NB4 (cell line): ENCODE data around the gene BPIFA2.

Source experiments
- DNase-seq: peaks from one replicate; pipeline ENCODE4 v3.0.0; 2010; ENCODE audit warnings: low read depth
- H3K4me3 ChIP-seq: one replicate; pipeline ENCODE4 v1.5.1; 2011; ENCODE audit warnings: mild to moderate bottlenecking, low read depth, low read length, moderate library complexity
- CTCF ChIP-seq: IDR thresholded peaks from one replicate; pipeline ENCODE4 v1.5.1; 2012; ENCODE audit warnings: low read depth, low read length
- MAX ChIP-seq: IDR thresholded peaks from 2 replicates; pipeline ENCODE4 v1.6.1; 2011; ENCODE audit warnings: low read depth, low read length
- MYC ChIP-seq: IDR thresholded peaks from 2 replicates; pipeline ENCODE4 v1.6.1; 2011; ENCODE audit warnings: low read depth, low read length
- POLR2A ChIP-seq: IDR thresholded peaks from 2 replicates; pipeline ENCODE4 v1.6.1; 2011; ENCODE audit warnings: mild to moderate bottlenecking; ENCODE audit not compliant: insufficient read length; ENCODE audit errors: extremely low read depth

BPIFA2 gene

DNA sequence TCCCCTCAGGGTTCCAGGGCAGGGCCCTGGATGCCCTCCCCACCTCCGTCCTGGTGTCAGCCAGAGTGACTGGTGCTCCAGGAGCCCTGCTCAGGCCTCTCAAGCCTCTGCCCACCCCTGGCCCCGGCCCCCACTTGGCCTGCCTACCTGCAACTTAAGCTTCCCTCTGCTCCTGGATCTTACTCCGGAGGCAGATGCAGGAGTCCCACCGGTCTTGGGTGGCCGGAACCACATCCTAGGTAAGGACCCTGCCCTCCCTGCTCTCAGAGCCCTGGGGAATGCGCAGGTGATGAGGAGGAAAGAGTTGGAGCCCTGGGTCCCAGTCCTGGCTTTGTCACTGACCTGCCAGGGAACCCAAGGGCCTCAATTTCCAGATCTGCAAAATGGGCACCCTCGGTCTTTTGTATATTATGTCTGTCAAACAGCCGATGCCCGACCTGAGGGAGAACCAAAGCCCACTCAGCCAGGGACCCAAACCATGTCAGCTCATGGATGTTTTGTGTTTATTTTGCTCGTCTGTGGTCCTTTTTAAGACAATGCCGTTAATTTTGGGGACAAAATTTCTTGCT lies 34.5 kb upstream of the BPIFA2 start:
- DNase-seq = no peak
- H3K4me3 ChIP-seq = no peak overlapping the region
- TF ChIP-seq MAX = no peak
- no peak for TF ChIP-seq POLR2A
- TF ChIP-seq CTCF = no peak
- TF ChIP-seq MYC = no peak

DNA sequence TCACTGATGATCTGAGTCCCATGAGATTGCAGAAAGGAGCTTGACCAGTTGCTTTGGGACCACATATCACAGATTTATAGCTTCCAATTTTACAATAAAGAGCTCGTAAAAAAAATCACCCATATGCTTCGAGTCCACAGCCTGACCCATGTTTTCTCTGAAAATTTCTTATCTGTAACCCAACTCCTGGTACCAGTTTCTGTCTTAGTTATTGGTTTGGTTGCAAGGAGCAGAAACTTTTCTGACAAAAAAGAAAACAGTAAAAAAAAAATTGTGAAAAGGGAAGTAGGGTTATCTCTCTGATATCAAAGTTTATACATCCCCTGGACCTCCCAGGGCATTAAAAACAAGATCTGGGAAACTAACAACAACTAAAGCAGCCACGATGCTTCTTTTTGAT lies 30.8 kb upstream of the BPIFA2 start:
- DNase-seq = no peak
- no peak for TF ChIP-seq CTCF
- no peak for TF ChIP-seq POLR2A
- TF ChIP-seq MYC = no peak
- TF ChIP-seq MAX = no peak
- no peak overlapping the region for H3K4me3 ChIP-seq

DNA sequence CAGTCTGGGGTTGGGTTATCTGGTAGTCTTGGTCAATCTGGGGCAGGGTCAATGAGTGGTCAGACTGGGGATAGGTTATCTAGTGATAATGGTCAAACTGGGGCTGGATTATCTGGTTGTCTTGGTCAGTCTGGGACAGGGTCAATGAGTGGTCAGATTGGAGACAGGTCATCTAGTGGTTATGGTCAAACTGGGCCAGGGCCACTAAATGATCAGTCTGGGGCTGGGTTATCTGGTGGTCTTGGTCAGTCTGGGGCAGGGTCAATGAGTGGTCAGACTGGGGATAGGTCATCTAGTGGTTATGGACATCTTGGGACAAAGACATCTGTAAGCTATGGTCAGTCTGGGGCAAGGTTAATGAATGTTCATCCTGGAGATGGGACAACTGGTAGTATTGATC lies 28.5 kb upstream of the BPIFA2 start:
- DNase-seq = no peak
- TF ChIP-seq POLR2A (no peak), MAX (no peak), MYC (no peak), CTCF (no peak)

DNA sequence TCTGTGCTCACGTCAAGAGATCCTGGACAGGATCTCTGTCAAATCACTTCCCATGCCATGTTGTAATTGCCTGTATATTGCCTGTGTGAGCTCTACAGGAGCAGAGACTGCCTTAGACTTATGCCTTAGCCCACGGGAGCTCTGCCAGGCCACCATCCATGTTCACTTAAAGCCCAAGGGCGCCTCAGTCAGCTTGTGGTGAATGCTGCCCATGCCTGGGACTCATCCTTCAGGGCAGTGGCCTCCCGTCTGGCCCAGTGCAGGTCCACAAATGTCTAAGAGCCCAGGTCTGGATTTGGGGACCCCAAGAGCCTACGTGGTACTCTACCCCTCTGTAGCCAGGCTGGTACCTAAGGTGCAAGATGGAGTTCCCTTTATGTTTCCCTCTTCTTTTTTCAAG lies 22.4 kb upstream of the BPIFA2 start:
- no peak for TF ChIP-seq POLR2A
- TF ChIP-seq MYC = no peak
- no peak for TF ChIP-seq MAX
- TF ChIP-seq CTCF = no peak
- no peak for DNase-seq
- no peak overlapping the region for H3K4me3 ChIP-seq

More for the DNA sequence above, 28.5 kb upstream of the BPIFA2 start:
- no peak overlapping the region for H3K4me3 ChIP-seq

GRCh38 chr20:33147299-33147698 lies 20.7 kb upstream of the BPIFA2 start:
- no peak for DNase-seq
- no peak for TF ChIP-seq CTCF
- no peak for TF ChIP-seq MAX
- TF ChIP-seq MYC = no peak
- TF ChIP-seq POLR2A = no peak
- no peak overlapping the region for H3K4me3 ChIP-seq
